Activated naive CD4-positive, alpha-beta T cell treated with anti-CD3 and anti-CD28 coated beads, Interleukin-2, amount 10 ng/mL, durations not matched to agents 7 days and 5 days (primary cell): ENCODE results near the gene AHNAK2.

ENCODE experiments used
- CTCF ChIA-PET: fragments of 350-600 bp; sonication (Branson Sonifier 250); formaldehyde crosslinking; loops from one replicate; lab custom pipeline; 2021; ENCODE audit warnings: antibody characterized with exemption; lab: Charles Lee
- DNase-seq: peaks from one replicate; pipeline ENCODE4 v3.0.0-alpha.2; 2020
- H3K27ac Mint-ChIP-seq: one replicate; pipeline ENCODE4 v1.8.0; 2021; ENCODE audit warnings: mild to moderate bottlenecking, moderate library complexity, mixed read lengths
- H3K27me3 Mint-ChIP-seq: one replicate; pipeline ENCODE4 v1.8.0; 2021; ENCODE audit warnings: mild to moderate bottlenecking, mixed read lengths
- H3K36me3 Mint-ChIP-seq: one replicate; pipeline ENCODE4 v1.8.0; 2021; ENCODE audit warnings: mixed read lengths
- H3K4me1 Mint-ChIP-seq: one replicate; pipeline ENCODE4 v1.8.0; 2021; ENCODE audit warnings: mixed read lengths
- H3K4me3 Mint-ChIP-seq: one replicate; pipeline ENCODE4 v1.8.0; 2021; ENCODE audit warnings: mild to moderate bottlenecking, moderate library complexity, mixed read lengths
- H3K9me3 Mint-ChIP-seq: one replicate; pipeline ENCODE4 v1.8.0; 2021; ENCODE audit warnings: mixed read lengths

AHNAK2 gene

GRCh38 chr14:104978746-104979691 lies 845 bp upstream of the AHNAK2 start:
- DNase-seq, result peak; percentile 20
- Mint-ChIP-seq H3K9me3 (no peaks in the 10 kb centered on the region), H3K27me3 (peaks cover 79% of the 10 kb centered on the region), H3K36me3 (no peaks in the 10 kb centered on the region), H3K27ac (peak overlapping the region; percentile 33), H3K4me3 (peak overlapping the region; percentile 26), H3K4me1 (peaks cover 12% of the 10 kb centered on the region)
- CTCF ChIA-PET, result interaction anchor here (1.4 kb wide), 1 partner anchor 66 kb away, joined by 6 read pairs; no protein-coding TSS in a partner anchor

GRCh38 chr14:104977008-104977680 lies 1.0 kb downstream of the AHNAK2 start:
- no peaks in the 10 kb centered on the region for H3K36me3 Mint-ChIP-seq
- peaks cover 75% of the 10 kb centered on the region for H3K27me3 Mint-ChIP-seq
- H3K4me3 Mint-ChIP-seq, result peak overlapping the region; percentile 61
- peaks cover 8% of the 10 kb centered on the region for H3K4me1 Mint-ChIP-seq
- CTCF ChIA-PET, result interaction anchor here (0.6 to 10.7 kb wide), 6 partner anchors 22 to 110 kb away, joined by 3 to 122 read pairs (median 6); no protein-coding TSS in a partner anchor
- H3K27ac Mint-ChIP-seq, result no peak overlapping the region
- DNase-seq, result peak; percentile 19
- no peaks in the 10 kb centered on the region for H3K9me3 Mint-ChIP-seq

GRCh38 chr14:104976198-104977007 lies 1.8 kb downstream of the AHNAK2 start:
- CTCF ChIA-PET, result interaction anchor here (0.6 to 10.7 kb wide), 8 partner anchors 23 to 114 kb away, joined by 3 to 122 read pairs (median 6); no protein-coding TSS in a partner anchor
- peak overlapping the region; percentile 61 for H3K4me3 Mint-ChIP-seq
- no peaks in the 10 kb centered on the region for H3K36me3 Mint-ChIP-seq
- H3K27ac Mint-ChIP-seq, result no peak overlapping the region
- peak; percentile 90 for DNase-seq
- peaks cover 8% of the 10 kb centered on the region for H3K4me1 Mint-ChIP-seq
- no peaks in the 10 kb centered on the region for H3K9me3 Mint-ChIP-seq
- H3K27me3 Mint-ChIP-seq, result peaks cover 69% of the 10 kb centered on the region

- H3K27ac Mint-ChIP-seq, result no peak overlapping the region
- DNase-seq, result peak; percentile 40
- peaks cover 8% of the 10 kb centered on the region for H3K4me1 Mint-ChIP-seq
- H3K9me3 Mint-ChIP-seq, result no peaks in the 10 kb centered on the region
- H3K27me3 Mint-ChIP-seq, result peaks cover 63% of the 10 kb centered on the region
- H3K4me3 Mint-ChIP-seq, result no peak overlapping the region
- CTCF ChIA-PET, result interaction anchor here (0.7 to 10.7 kb wide), 14 partner anchors 8 to 212 kb away, joined by 3 to 122 read pairs (median 6); no protein-coding TSS in a partner anchor
- H3K36me3 Mint-ChIP-seq, result no peaks in the 10 kb centered on the region
These were observed 2.5 kb downstream of the AHNAK2 start for GRCh38 chr14:104975481-104976197.

GRCh38 chr14:104974665-104975390 lies 3.3 kb downstream of the AHNAK2 start:
- Mint-ChIP-seq H3K4me1 (peaks cover 8% of the 10 kb centered on the region), H3K27me3 (peaks cover 57% of the 10 kb centered on the region), H3K9me3 (no peaks in the 10 kb centered on the region), H3K36me3 (no peaks in the 10 kb centered on the region), H3K27ac (no peak overlapping the region), H3K4me3 (no peak overlapping the region)
- no peak for DNase-seq
- CTCF ChIA-PET, result interaction anchor here (0.7 to 10.7 kb wide), 13 partner anchors 9 to 213 kb away, joined by 3 to 122 read pairs (median 6); no protein-coding TSS in a partner anchor

- Mint-ChIP-seq H3K4me1 (peaks cover 8% of the 10 kb centered on the region), H3K27me3 (peaks cover 57% of the 10 kb centered on the region), H3K9me3 (no peaks in the 10 kb centered on the region), H3K36me3 (no peaks in the 10 kb centered on the region), H3K27ac (no peak overlapping the region), H3K4me3 (no peak overlapping the region)
- CTCF ChIA-PET, result interaction anchor here (1.6 to 10.7 kb wide), 7 partner anchors 10 to 113 kb away, joined by 6 to 122 read pairs (median 7); no protein-coding TSS in a partner anchor
- DNase-seq, result no peak
These were observed 4.0 kb downstream of the AHNAK2 start for GRCh38 chr14:104974146-104974541.

- Mint-ChIP-seq H3K27me3 (peaks cover 57% of the 10 kb centered on the region), H3K27ac (no peak overlapping the region), H3K4me3 (no peak overlapping the region), H3K9me3 (no peaks in the 10 kb centered on the region), H3K4me1 (peaks cover 8% of the 10 kb centered on the region), H3K36me3 (no peaks in the 10 kb centered on the region)
- DNase-seq, result no peak
- CTCF ChIA-PET, result interaction anchor here (1.8 to 10.7 kb wide), 4 partner anchors 9 to 71 kb away, joined by 6 to 122 read pairs (median 8); no protein-coding TSS in a partner anchor
These were observed 4.6 kb downstream of the AHNAK2 start for GRCh38 chr14:104973385-104974145.

GRCh38 chr14:104973135-104973384 lies 5.1 kb downstream of the AHNAK2 start:
- peaks cover 58% of the 10 kb centered on the region for H3K27me3 Mint-ChIP-seq
- DNase-seq, result no peak
- H3K36me3 Mint-ChIP-seq, result no peaks in the 10 kb centered on the region
- no peak overlapping the region for H3K4me3 Mint-ChIP-seq
- H3K9me3 Mint-ChIP-seq, result no peaks in the 10 kb centered on the region
- CTCF ChIA-PET, result interaction anchor here (10.7 kb wide), 1 partner anchor 72 kb away, joined by 122 read pairs; no protein-coding TSS in a partner anchor
- H3K4me1 Mint-ChIP-seq, result peaks cover 8% of the 10 kb centered on the region
- H3K27ac Mint-ChIP-seq, result no peak overlapping the region

- CTCF ChIA-PET, result interaction anchor here (10.7 kb wide), 1 partner anchor 73 kb away, joined by 122 read pairs; no protein-coding TSS in a partner anchor
- no peaks in the 10 kb centered on the region for H3K36me3 Mint-ChIP-seq
- no peak overlapping the region for H3K27ac Mint-ChIP-seq
These were observed 5.7 kb downstream of the AHNAK2 start for GRCh38 chr14:104972301-104973134.

GRCh38 chr14:104971447-104972240 lies 6.5 kb downstream of the AHNAK2 start:
- H3K9me3 Mint-ChIP-seq, result no peaks in the 10 kb centered on the region

More at GRCh38 chr14:104972301-104973134, 5.7 kb downstream of the AHNAK2 start:
- DNase-seq, result no peak
- no peak overlapping the region for H3K4me3 Mint-ChIP-seq
- H3K27me3 Mint-ChIP-seq, result peaks cover 59% of the 10 kb centered on the region
- no peaks in the 10 kb centered on the region for H3K9me3 Mint-ChIP-seq
- peaks cover 5% of the 10 kb centered on the region for H3K4me1 Mint-ChIP-seq

More at GRCh38 chr14:104971447-104972240, 6.5 kb downstream of the AHNAK2 start:
- Mint-ChIP-seq H3K36me3 (no peaks in the 10 kb centered on the region), H3K27ac (no peak overlapping the region), H3K4me3 (no peak overlapping the region), H3K4me1 (peaks cover 5% of the 10 kb centered on the region), H3K27me3 (peaks cover 59% of the 10 kb centered on the region)
- no peak for DNase-seq
- CTCF ChIA-PET, result interaction anchor here (0.9 to 10.7 kb wide), 2 partner anchors 73 to 380 kb away, joined by 3 to 122 read pairs; no protein-coding TSS in a partner anchor
